ENCODE measurements around the gene GABRB2. TPM values are rescaled to one million over a fixed set of nuclear protein-coding genes. Genes with fewer than 3 reads are reported as not detected.

Gene GABRB2
- total RNA-seq, 1 experiment from 2014 or later = not detected

DNA sequence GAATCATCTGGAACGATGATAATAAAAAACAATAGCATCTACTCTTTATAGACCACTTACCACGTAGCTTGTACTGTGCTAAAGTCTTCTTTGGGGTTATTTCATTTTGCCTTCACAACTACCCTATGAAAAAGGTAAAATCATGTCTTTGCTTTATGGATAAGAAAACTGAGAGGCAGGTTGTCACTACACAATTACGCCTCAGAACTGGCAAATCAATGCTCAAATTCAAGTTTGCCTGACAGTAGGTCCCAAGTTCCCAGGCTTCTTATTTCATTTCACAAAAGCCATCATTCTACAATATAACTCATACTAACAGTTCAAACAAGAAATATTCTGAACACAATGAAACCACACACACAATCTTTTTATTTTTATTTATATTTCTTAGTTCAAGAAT lies 258.5 kb downstream of the GABRB2 start:
- no peak for DNase-seq (ENCODE audit: low read depth in 1 of 2, low spot score in 2 of 2)

DNA sequence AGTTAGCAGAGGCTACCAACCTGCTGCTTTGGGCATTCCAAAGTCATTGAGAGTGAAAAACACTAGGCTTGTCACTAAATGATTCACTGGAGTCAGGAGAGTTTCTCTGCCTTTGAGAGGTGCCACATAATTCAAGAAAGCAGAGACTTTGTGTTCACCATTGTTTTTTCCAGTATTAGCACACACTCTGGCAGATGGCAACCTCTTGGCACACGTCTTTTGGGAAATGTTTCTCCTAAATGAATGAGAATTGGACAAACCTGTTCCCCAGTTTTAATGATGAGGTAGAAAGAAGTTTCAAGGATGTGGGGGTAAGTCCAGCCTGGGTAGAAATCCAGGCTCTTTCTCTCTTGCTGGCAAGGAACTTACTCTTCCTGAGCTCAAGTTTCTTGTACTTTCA lies 259.1 kb downstream of the GABRB2 start:
- Histone ChIP-seq H3K4me3 (no peak overlapping the region), H3K27me3 (replicated peaks) (no peaks in the 10 kb centered on the region), H3K9me3 (replicated peaks) (peaks cover 3% of the 10 kb centered on the region; the same call in 1 of the 2 replicates), H3K4me1 (replicated peaks) (no peaks in the 10 kb centered on the region), H3K27ac (no peak overlapping the region), H3K36me3 (no peaks in the 10 kb centered on the region)
- no peak for DNase-seq (ENCODE audit: low read depth in 1 of 2, low spot score in 2 of 2)

More for the DNA sequence above, 258.5 kb downstream of the GABRB2 start:
- Histone ChIP-seq H3K27me3 (replicated peaks) (no peaks in the 10 kb centered on the region), H3K27ac (no peak overlapping the region), H3K4me1 (replicated peaks) (no peaks in the 10 kb centered on the region), H3K4me3 (no peak overlapping the region), H3K9me3 (replicated peaks) (peaks cover 4% of the 10 kb centered on the region; the same call in 1 of the 2 replicates), H3K36me3 (no peaks in the 10 kb centered on the region)

DNA sequence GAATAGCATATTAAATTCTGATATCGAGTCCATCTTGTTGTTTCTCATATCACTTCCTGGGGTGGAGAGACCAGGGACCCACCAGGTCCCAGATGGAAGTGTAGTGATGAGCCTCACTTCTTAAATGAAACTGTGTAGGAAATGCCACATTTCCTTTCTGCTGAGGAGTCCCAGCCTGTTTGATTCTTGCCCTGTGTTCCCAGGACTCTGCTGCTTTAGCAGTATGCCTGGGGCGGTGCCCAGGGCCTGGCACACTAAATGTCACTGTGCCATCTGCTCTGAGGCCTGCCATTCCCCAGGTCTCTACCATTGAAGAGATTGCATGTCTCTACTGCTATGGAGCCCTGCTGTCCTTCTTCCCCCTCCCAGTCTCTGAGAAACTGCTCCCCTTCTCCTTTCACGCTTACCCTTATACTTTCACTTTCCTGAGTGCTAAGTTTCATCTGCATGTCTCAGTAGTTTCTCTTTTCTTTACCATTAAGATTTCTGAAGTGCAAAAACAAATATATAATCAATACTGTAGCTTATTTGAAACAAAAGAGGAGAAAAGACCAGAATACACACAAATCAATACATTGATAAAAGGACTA lies 260.4 kb downstream of the GABRB2 start:
- Histone ChIP-seq H3K27ac (no peak overlapping the region), H3K36me3 (no peaks in the 10 kb centered on the region), H3K9me3 (replicated peaks) (peaks cover 3% of the 10 kb centered on the region), H3K4me1 (replicated peaks) (no peaks in the 10 kb centered on the region), H3K4me3 (no peak overlapping the region), H3K27me3 (replicated peaks) (no peaks in the 10 kb centered on the region)
- no peak for DNase-seq (ENCODE audit: low read depth in 1 of 2, low spot score in 2 of 2)

GRCh38 chr5:161284445-161284844 lies 262.1 kb downstream of the GABRB2 start:
- no peak overlapping the region for H3K27ac ChIP-seq
- no peak overlapping the region for H3K4me3 ChIP-seq
- no peaks in the 10 kb centered on the region for H3K36me3 ChIP-seq
- no peaks in the 10 kb centered on the region for H3K4me1 ChIP-seq (replicated peaks)
- H3K9me3 ChIP-seq (replicated peaks) = peaks cover 13% of the 10 kb centered on the region
- no peaks in the 10 kb centered on the region for H3K27me3 ChIP-seq (replicated peaks)
- DNase-seq (ENCODE audit: low read depth in 1 of 2, low spot score in 2 of 2) = no peak

GRCh38 chr5:161283296-161283695 lies 263.2 kb downstream of the GABRB2 start:
- no peak for DNase-seq (ENCODE audit: low read depth in 1 of 2, low spot score in 2 of 2)
- peaks cover 18% of the 10 kb centered on the region for H3K9me3 ChIP-seq (replicated peaks)
- H3K36me3 ChIP-seq = no peaks in the 10 kb centered on the region

GRCh38 chr5:161278739-161279660 lies 267.5 kb downstream of the GABRB2 start:
- no peaks in the 10 kb centered on the region for H3K27me3 ChIP-seq (replicated peaks)
- peaks cover 15% of the 10 kb centered on the region for H3K9me3 ChIP-seq (replicated peaks)
- no peaks in the 10 kb centered on the region for H3K4me1 ChIP-seq (replicated peaks)
- H3K36me3 ChIP-seq = no peaks in the 10 kb centered on the region
- no peak for DNase-seq (ENCODE audit: low read depth in 1 of 2, low spot score in 2 of 2)
- no peak overlapping the region for H3K27ac ChIP-seq
- H3K4me3 ChIP-seq = no peak overlapping the region

More at GRCh38 chr5:161283296-161283695, 263.2 kb downstream of the GABRB2 start:
- no peak overlapping the region for H3K27ac ChIP-seq
- no peaks in the 10 kb centered on the region for H3K27me3 ChIP-seq (replicated peaks)
- H3K4me1 ChIP-seq (replicated peaks) = no peaks in the 10 kb centered on the region
- H3K4me3 ChIP-seq = no peak overlapping the region

DNA sequence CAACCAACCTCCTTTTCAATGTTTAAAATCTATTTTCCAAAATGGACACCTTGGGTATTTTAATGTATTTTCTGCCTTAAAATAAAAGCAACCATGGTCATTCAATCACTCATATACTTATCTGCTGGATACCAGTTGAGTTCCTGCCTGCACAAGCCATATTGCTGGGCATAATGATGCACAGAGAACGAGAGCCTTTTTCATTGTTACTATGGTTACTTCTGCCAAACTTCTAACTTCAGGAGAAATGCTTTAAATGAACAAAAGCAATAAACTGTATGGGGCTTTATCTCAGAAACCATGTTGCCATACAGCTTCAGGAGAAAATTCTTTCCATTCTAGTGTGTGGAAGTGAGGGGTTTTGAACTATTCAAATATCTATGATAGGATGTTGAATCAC lies 269.5 kb downstream of the GABRB2 start:
- no peak for DNase-seq (ENCODE audit: low read depth in 1 of 2, low spot score in 2 of 2)
- H3K4me3 ChIP-seq = no peak overlapping the region
- no peaks in the 10 kb centered on the region for H3K27me3 ChIP-seq (replicated peaks)
- no peaks in the 10 kb centered on the region for H3K4me1 ChIP-seq (replicated peaks)
- peaks cover 17% of the 10 kb centered on the region for H3K9me3 ChIP-seq (replicated peaks)
- no peaks in the 10 kb centered on the region for H3K36me3 ChIP-seq
- H3K27ac ChIP-seq = no peak overlapping the region

GRCh38 chr5:161274951-161275350 lies 271.6 kb downstream of the GABRB2 start:
- H3K27ac ChIP-seq = no peak overlapping the region
- H3K4me1 ChIP-seq (replicated peaks) = no peaks in the 10 kb centered on the region

GRCh38 chr5:161273410-161273809 lies 273.1 kb downstream of the GABRB2 start:
- no peak overlapping the region for H3K27ac ChIP-seq
- no peaks in the 10 kb centered on the region for H3K27me3 ChIP-seq (replicated peaks)
- DNase-seq (ENCODE audit: low read depth in 1 of 2, low spot score in 2 of 2) = no peak
- H3K4me1 ChIP-seq (replicated peaks) = no peaks in the 10 kb centered on the region
- H3K9me3 ChIP-seq (replicated peaks) = peaks cover 5% of the 10 kb centered on the region; the same call in 1 of the 2 replicates
- no peaks in the 10 kb centered on the region for H3K36me3 ChIP-seq
- H3K4me3 ChIP-seq = no peak overlapping the region

More at GRCh38 chr5:161274951-161275350, 271.6 kb downstream of the GABRB2 start:
- H3K4me3 ChIP-seq = no peak overlapping the region
- no peak for DNase-seq (ENCODE audit: low read depth in 1 of 2, low spot score in 2 of 2)
- no peaks in the 10 kb centered on the region for H3K27me3 ChIP-seq (replicated peaks)
- no peaks in the 10 kb centered on the region for H3K36me3 ChIP-seq
- peaks cover 10% of the 10 kb centered on the region for H3K9me3 ChIP-seq (replicated peaks)

- Histone ChIP-seq H3K27ac (no peak overlapping the region), H3K36me3 (no peaks in the 10 kb centered on the region), H3K4me1 (replicated peaks) (no peaks in the 10 kb centered on the region), H3K4me3 (no peak overlapping the region), H3K27me3 (replicated peaks) (no peaks in the 10 kb centered on the region), H3K9me3 (replicated peaks) (peaks cover 5% of the 10 kb centered on the region; the same call in 1 of the 2 replicates)
- DNase-seq (ENCODE audit: low read depth in 1 of 2, low spot score in 2 of 2) = no peak
Observed at GRCh38 chr5:161271816-161272215, 274.7 kb downstream of the GABRB2 start.

GRCh38 chr5:161269125-161269524 lies 277.4 kb downstream of the GABRB2 start:
- peaks cover 5% of the 10 kb centered on the region; the same call in 1 of the 2 replicates for H3K9me3 ChIP-seq (replicated peaks)
- DNase-seq (ENCODE audit: low read depth in 1 of 2, low spot score in 2 of 2) = no peak

DNA sequence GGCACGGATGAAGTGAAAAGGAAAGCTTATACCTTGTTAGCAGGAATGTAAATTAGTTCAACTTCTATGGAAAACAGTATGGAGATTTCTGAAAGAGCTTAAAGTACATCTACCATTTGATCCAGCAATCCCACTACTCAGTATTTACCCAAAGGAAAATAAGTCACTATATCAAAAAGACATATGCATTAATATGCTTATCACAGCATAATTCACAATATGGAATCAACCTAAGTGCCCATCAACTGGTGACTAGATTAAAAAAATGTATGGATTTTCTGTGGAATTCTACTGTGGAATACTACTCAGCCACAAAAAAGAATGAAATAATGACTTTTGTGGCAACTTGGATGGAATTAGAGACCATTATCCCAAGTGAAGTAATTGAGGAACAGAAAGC lies 279.6 kb downstream of the GABRB2 start:
- Histone ChIP-seq H3K36me3 (no peaks in the 10 kb centered on the region), H3K27ac (no peak overlapping the region), H3K9me3 (replicated peaks) (peaks cover 3% of the 10 kb centered on the region; the same call in 1 of the 2 replicates), H3K27me3 (replicated peaks) (no peaks in the 10 kb centered on the region), H3K4me1 (replicated peaks) (no peaks in the 10 kb centered on the region), H3K4me3 (no peak overlapping the region)
- DNase-seq (ENCODE audit: low read depth in 1 of 2, low spot score in 2 of 2) = no peak

More at GRCh38 chr5:161269125-161269524, 277.4 kb downstream of the GABRB2 start:
- Histone ChIP-seq H3K27me3 (replicated peaks) (no peaks in the 10 kb centered on the region), H3K36me3 (no peaks in the 10 kb centered on the region), H3K27ac (no peak overlapping the region), H3K4me3 (no peak overlapping the region), H3K4me1 (replicated peaks) (no peaks in the 10 kb centered on the region)

GRCh38 chr5:161265006-161265405 lies 281.5 kb downstream of the GABRB2 start:
- H3K27me3 ChIP-seq (replicated peaks) = no peaks in the 10 kb centered on the region
- H3K27ac ChIP-seq = no peak overlapping the region
- DNase-seq (ENCODE audit: low read depth in 1 of 2, low spot score in 2 of 2) = no peak
- no peak overlapping the region for H3K4me3 ChIP-seq
- H3K36me3 ChIP-seq = no peaks in the 10 kb centered on the region
- no peaks in the 10 kb centered on the region for H3K4me1 ChIP-seq (replicated peaks)
- H3K9me3 ChIP-seq (replicated peaks) = no peaks in the 10 kb centered on the region

GRCh38 chr5:161263191-161263590 lies 283.3 kb downstream of the GABRB2 start:
- H3K4me3 ChIP-seq = no peak overlapping the region
- DNase-seq (ENCODE audit: low read depth in 1 of 2, low spot score in 2 of 2) = no peak
- H3K9me3 ChIP-seq (replicated peaks) = 0 out of 2 replicates have a peak, but pooled peaks cover 2% of the 10 kb centered on the region
- H3K36me3 ChIP-seq = no peaks in the 10 kb centered on the region
- no peak overlapping the region for H3K27ac ChIP-seq
- no peaks in the 10 kb centered on the region for H3K4me1 ChIP-seq (replicated peaks)
- H3K27me3 ChIP-seq (replicated peaks) = no peaks in the 10 kb centered on the region
